GM13977 (cell line): ENCODE data around the gene ADAMTSL3.

ENCODE experiments used
- DNase-seq: peaks from one replicate; pipeline ENCODE4 v3.0.0; 2012; ENCODE audit warnings: low spot score
- in situ Hi-C: fragments of 300-500 bp; cut with MboI; formaldehyde crosslinking; loops from one replicate; pipeline ENCODE4 v1.12.0; 2022; ENCODE audit warnings: low sequenced_read_pairs, low pct_unique_long_range_greater_than_20kb, mixed read lengths, inconsistent platforms; ENCODE audit not compliant: unreplicated experiment
- TF ChIP-seq, protein P1 (sequence below): IDR thresholded peaks from 2 replicates; pipeline ENCODE4 v1.5.1; 2012; ENCODE audit warnings: mild to moderate bottlenecking, control low read depth; ENCODE audit not compliant: insufficient read depth; ENCODE audit errors: extremely low read depth, missing control alignments

Gene ADAMTSL3

DNA sequence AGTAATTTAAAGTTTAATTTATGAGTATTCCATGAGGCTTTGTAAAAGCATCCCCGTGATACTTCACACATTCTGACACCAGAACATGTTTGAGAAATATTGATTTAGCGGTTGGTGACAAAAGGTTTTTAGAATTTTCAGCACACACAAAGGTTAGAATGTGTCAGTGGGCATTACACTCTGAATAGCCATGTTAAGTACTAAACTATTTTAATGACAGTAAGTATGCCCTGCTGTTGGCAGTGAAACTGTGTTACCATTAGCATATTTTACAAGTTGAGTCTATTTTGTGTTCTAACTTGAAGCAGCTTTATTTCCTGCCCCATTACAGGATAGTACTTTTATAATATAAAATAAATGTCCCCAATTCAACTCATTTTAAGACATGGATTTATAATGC is 66.5 kb downstream of the ADAMTSL3 start:
- in situ Hi-C loops, result no loop called here
- TF ChIP-seq, protein P1, sequence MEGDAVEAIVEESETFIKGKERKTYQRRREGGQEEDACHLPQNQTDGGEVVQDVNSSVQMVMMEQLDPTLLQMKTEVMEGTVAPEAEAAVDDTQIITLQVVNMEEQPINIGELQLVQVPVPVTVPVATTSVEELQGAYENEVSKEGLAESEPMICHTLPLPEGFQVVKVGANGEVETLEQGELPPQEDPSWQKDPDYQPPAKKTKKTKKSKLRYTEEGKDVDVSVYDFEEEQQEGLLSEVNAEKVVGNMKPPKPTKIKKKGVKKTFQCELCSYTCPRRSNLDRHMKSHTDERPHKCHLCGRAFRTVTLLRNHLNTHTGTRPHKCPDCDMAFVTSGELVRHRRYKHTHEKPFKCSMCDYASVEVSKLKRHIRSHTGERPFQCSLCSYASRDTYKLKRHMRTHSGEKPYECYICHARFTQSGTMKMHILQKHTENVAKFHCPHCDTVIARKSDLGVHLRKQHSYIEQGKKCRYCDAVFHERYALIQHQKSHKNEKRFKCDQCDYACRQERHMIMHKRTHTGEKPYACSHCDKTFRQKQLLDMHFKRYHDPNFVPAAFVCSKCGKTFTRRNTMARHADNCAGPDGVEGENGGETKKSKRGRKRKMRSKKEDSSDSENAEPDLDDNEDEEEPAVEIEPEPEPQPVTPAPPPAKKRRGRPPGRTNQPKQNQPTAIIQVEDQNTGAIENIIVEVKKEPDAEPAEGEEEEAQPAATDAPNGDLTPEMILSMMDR, result no peak
- DNase-seq, result no peak

DNA sequence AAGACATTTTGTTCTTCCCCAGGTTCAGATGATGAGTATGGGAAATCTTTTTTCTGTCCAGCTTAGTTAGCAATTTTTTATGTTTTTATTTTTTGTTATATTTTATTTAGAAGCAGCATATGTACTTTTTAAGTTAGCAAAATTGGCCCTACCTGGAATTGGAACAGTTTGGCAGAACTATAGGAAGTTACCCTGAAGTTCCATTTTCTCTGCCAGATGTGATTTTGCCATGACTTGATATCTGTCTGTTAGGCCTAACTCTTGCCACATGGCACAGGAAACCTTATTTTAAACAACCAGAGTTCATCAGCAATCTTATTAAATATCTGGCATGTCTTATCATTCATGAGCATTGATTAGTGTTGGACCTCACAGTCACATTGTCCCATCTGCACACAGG is 67.1 kb downstream of the ADAMTSL3 start:
- in situ Hi-C loops, result no loop called here
- DNase-seq, result no peak
- TF ChIP-seq, protein P1, result no peak

GRCh38 chr15:83721981-83722380 is 68.1 kb downstream of the ADAMTSL3 start:
- TF ChIP-seq, protein P1, result no peak
- in situ Hi-C loops, result no loop called here
- no peak for DNase-seq

GRCh38 chr15:83723216-83723615 is 69.3 kb downstream of the ADAMTSL3 start:
- in situ Hi-C loops, result no loop called here

DNA sequence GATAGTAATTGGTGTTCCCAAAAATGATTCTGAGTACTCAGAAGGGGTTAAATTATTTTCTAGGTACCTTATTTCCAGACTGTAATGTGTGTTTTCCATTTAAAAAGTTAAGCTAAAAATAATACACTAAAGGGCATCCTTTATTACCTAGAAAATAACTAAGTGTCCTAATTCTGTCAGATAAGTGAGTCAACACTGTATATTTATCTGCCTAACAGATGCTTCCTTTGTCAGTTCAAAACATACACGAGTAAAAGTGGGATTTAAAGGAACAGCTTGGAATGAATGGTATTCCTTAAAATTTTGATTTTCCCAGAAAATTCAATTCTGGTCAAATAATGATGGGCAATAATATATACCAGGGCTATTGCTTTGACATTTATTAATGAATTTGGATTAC is 78.3 kb downstream of the ADAMTSL3 start:
- no peak for DNase-seq
- TF ChIP-seq, protein P1, result no peak
- in situ Hi-C loops, result no loop called here

More at GRCh38 chr15:83723216-83723615, 69.3 kb downstream of the ADAMTSL3 start:
- TF ChIP-seq, protein P1, result no peak
- DNase-seq, result no peak

- no peak for DNase-seq
- in situ Hi-C loops, result no loop called here
These were observed 78.8 kb downstream of the ADAMTSL3 start for GRCh38 chr15:83732770-83733169.

More at GRCh38 chr15:83732770-83733169, 78.8 kb downstream of the ADAMTSL3 start:
- TF ChIP-seq, protein P1, result no peak
